GM21528 (cell line): ENCODE measurements around the gene ADGRV1.
"Not testable (repeated sequence)": the region's sequence is repeated elsewhere in the genome, so short reads cannot be mapped to it uniquely, and the experiment has no call there.

Source experiments
- ATAC-seq: cut with Tn5 transposase; IDR thresholded peaks from one replicate; pipeline ENCODE4 v1.9.1; 2021; ENCODE audit warnings: mild to moderate bottlenecking, moderate library complexity; ENCODE audit not compliant: unreplicated experiment, low FRiP score

ADGRV1 gene

DNA sequence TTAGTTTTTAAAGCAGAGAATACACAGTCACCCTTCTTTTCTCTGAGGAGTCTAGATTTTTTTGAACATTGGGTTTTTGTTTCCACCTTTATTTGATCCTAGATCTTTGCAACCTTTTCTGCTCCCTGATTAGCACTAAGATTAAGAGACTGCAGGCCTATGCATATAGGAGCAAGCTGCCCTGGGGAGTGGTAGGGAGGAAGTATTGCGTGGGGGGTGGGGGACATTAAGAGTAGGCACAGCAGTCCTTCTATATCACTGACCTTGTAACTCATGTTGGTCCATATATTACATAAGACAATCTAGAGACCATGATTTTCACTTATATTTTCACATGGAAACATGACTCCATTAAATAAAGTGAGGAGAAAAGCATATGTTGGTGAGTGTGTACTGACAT lies 149.1 kb downstream of the ADGRV1 start:
- no peak for ATAC-seq

DNA sequence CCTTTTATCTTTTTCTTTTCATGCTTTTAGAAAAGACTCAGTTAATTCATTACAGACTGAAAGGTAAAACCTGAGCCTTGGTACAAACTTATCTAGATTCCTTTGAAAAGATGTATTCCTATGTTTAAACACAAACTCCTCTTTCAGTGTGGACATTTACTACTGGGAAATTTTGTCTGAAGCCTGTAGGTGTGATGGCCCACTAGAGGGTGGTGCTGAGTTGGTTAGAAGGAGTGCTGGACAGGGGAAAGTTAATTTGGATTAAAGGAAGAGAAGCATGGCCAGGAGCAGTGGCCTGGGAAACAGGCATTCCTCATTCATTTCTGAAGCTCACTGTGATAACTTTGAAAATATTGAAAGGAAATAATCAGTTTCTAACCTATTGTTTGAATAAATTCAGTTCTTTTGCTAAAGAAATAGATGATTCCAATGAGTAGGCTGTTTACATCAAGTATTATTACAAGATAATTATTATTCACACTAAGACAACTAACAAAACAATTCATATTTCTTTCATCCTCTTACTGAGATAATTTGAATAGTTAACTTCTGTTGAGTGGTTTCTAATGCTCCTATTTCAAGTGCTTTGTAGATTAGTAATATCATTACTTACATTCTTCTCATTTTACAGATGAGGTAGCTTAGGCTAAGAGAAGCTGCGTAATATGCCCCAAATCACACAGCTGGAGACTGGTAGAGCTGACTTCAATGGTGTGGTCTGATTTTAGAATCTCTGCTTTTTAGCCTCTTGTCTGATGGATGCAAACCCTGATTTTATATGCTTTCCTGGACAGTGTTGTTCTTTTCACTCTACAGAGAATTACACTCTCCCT lies 150.9 kb downstream of the ADGRV1 start:
- ATAC-seq: no peak

DNA sequence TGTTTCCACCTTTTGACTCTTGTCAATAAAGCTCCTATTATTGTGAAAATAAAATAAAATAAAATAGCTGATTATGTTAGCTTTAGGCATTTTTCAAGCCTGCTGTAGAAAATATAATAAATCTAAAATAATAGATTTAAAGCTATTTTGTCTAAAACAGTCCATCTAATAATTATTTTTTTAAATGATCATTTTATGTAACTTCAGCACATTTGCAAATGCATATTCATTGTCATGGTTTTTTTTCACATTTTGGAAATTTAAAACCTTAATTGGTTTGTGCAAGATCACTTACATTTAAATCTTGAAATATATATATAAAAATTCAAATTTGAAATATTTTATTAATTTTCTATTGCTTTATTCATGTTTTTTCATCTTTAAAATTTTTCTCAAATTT lies 159.8 kb downstream of the ADGRV1 start:
- no peak for ATAC-seq

DNA sequence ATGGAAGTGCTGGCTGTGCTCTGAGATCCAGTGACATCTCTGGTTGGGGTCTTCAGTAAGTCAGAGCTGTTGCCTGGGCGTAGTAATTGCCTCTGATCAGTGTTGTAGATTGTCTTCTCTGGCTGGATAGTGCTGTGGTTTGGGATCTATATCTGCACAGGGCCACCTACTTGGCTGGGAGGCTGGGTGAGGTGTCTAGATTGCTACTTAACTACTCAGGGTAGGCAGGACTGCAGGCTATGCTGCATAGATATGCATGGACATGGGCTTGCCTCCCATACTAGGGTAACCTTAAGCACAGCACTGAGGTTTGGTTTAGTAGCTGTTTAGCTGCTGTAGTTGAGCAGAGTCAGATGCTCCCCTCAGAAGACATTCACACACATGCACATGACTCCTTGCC lies 181.0 kb downstream of the ADGRV1 start:
- ATAC-seq: no peak

DNA sequence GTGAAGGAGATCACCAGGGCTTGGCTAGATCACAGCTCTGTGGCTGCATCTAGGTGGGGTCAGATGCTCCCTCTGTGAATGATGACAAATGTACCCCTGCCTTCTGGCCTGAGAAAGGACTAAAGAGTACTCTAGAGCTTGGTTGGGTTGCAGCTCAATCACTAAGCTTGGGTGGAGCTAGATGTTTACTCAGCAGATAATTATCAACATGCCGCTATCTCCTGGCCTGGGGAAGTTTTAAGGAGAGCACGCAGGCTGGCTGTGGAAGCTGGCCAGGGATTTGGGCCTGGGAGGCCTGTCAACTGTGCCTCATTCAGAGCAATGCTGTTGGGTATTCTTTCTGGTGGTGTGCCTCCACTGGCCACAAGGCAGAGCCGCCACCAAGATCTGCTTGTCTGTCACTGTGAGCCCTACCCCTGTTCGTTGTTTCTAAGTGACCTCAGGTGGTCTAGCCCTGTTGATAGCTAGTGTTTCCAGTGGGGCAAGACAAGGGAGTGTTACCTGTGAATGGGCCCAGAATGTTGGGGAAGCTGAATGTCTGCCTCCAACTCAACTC lies 181.7 kb downstream of the ADGRV1 start:
- no peak for ATAC-seq

DNA sequence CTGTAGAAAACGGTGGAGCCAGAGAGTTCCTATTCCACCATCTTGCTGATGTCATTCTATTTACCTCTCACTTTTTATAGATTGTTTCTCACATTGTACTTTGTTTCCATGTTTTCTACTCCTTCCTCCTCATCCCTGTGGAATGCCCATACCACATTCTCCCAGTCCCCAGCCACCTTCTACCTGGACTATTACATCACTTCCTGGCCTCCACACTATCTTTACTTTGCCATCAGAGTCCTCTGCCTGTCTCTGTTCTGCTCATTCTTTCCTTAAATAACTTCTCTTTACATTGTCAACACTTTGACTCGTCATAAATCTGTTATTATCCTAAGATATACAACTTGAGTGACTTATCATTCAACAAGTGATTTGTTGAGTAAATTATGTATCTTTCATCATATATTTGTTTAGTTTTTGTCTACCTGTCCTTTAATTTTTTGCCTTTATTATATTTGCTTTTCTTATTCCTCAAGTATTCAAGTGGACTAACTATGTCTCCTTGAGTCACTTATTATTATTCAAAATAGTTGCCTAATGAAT lies 182.5 kb downstream of the ADGRV1 start:
- ATAC-seq: no peak

DNA sequence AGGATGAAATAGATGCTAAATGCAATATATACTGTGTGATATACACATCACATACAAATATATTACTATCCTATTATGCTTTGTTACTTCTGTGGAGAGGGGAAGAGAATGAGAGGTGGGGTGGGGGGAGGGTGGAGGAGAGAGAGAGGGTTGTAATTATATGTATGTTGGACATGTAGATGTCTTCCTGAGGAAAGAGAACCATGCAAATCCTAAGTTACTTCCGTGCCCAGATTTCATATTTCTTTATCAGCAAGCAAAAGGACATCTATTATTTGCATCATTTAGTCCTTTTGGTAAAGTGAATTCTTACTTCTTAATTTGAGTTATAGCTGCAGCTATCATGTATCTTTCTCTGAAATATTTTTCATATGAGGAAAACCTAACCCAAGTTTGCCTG lies 187.5 kb downstream of the ADGRV1 start:
- no peak for ATAC-seq

DNA sequence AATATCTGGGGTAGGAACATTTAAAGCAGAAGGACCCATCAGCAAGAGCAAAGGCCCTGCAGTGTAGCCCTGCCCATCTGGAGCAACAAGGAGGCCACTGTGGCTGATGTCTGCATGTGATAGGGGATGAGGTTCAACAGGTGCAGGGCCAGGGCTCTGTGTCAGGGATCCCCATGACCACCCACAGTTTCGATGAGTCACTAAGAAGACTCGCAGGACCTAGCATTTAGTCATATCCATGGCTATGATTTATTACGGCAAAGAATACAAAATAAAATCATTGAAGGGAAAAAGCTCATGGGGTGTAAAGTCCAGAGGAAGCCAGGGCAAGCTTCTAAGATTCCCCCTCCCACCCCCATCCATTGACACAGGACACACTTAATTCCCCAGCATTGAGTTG lies 188.6 kb downstream of the ADGRV1 start:
- ATAC-seq: no peak

DNA sequence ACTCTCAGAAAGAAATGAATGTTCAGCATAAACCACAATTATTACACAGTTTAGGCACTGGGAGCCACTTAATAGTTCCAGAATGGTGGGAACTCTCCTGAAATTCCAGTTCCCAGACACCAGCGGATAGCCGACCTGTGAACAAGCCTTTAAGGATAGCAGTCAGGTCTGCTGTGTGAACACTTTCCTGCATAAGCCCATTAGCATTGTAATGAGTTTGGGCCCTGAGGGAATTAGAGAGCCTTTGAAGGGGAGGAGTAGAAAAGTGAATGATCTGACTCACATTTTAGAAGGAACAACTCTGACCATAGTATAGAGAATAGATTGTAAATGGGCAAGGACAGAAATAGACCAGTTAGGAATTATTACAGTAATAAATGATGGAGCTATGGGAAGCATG lies 189.1 kb downstream of the ADGRV1 start:
- ATAC-seq: no peak

DNA sequence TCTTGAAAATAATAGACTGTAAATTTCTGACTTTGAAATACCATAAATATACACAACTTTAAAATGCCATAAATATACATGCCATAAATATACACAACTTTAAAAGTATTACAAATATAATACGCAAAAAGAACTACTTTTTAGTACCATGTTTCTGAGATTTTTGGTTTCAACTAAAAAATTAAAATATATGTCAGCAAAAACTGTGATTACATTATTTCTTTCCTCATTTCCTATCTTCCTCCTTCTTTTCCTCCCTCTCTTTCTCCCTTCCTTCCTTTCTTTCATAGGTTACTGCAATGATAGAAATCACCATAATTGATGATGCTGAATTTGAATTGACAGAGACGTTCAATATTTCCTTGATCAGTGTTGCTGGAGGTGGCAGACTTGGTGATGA lies 200.5 kb downstream of the ADGRV1 start:
- ATAC-seq: no peak

DNA sequence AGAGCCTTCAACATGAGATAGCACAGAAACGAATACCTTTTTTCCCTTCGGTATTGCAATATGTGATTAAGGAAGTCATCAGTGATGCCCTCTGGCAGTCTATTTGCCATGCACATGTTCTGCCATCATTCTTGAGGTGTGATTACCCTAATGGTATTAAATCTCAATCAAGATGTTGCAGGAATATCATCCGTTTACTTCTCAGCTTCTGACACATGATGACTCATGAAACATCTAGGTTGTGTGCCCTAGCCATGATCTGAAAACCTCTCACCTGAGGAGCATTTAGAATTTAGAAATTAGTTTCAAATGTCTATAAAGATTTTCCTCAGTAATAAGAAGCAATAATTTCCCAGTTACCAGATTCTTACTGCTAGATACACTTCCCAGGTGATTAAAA lies 209.1 kb downstream of the ADGRV1 start:
- ATAC-seq: no peak

DNA sequence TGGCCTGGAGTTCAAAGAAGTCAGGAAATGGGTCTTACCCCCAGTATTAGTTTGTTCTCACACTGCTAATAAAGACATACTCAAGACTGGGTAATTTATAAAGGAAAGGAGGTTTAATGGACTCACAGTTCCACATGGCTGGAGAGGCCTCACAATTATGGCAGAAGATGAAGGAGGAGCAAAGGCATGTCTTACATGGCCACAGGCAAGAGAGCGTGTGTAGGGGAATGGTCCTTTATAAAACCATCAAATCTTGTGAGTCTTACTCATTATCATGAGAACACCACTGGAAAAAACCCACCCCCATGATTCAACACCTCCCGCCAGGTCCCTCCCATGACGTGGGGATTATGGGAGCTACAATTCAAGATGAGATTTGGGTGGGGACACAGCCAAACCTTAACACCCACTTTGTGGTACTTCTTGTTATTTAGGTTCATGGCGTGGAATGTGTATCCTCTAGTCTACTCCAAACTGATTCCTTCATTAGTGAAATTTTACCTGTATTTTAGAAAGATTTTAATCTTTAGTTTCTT lies 211.5 kb downstream of the ADGRV1 start:
- not testable (repeated sequence) for ATAC-seq

DNA sequence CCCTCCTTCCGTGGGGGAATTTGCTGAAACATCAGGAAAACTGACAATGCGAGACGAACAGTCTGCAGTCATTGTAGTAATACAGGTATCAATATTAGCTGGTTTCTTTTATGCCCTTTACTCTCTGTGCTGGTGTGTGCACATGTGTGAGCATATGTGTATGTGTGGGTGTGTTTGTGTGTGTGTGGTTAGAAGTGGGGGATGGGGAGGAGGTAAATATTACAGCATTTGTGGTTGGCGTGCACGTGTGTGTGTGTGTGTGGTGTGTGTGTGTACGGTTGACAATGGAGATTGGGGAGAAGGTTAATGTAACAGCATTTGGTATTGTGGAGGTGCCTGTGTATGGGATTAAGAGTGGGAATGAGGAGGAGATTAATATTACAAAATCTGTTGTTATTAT lies 219.4 kb downstream of the ADGRV1 start:
- ATAC-seq: no peak

DNA sequence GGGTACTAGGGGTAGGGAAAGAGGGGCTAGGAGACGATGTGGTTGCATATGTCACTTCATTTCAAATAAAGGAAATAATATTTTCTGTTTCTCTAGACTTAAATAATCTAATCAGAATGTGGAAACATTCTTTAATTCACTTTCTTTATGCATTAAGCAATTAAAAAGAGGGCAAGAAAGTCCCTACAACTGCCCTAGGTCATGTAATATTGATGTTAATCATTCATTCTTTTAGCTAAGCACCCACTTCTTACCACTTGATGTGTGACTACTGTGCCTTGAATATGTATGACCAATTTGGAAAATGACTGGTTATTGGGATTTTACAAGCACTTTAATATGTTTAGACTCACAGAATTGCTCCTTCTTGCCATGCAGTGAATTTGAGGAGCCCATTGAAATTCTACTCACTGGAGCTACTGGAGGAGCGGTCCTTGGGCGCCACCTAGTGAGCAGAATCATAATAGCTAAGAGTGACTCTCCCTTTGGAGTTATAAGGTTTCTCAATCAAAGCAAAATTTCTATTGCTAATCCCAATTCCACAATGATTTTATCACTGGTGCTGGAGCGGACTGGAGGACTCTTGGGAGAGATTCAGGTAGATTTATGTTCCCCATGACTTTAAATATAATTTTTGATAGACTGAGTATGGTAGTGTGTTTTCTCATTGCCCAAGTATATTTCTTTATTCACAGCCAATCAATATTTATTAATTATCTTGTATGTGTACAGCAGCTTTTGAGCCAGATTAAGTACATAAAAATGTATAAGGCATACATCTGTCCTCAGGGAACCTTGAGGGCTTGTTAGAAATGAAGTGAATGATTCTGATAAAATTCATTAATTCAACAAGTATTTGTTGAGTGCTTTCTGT lies 225.1 kb downstream of the ADGRV1 start:
- peak; percentile 94 for ATAC-seq

DNA sequence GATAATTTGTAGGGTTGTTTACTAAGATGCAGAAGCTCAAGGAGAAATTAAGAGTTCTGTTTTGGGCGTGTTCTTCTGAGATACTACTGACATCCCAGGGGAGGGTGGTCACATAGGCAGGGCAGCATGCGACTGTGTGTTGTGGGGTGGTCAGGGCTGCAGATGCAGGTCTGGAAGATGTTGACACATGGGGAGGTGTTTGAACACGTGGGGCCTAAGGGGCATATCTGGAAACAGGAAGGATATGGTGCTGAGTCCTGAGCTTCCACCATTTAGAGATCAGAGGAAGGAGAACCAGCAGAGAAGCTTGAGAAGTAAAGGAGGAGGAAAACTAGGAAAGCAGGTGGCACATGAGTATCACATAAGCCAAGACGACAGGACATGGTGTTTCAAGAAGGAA lies 228.2 kb downstream of the ADGRV1 start:
- ATAC-seq: no peak

DNA sequence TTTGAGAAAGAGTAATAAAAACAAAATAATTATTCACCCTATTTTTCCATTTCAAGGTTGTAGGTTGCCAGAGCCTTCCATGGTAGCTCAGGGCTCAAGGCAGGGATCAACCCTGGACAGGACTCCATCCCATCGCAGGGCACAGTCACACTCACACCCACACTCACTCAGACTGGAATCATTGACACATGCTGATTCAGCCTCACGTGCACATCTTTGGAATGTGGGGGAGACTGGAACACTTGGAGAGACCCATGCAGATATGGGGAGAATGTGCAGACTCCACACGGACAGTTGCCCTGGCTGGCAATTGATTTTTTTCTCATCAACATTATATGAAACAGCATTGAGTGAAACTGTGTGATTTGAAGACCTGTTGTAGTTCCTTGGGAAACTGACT lies 234.1 kb downstream of the ADGRV1 start:
- no peak for ATAC-seq

DNA sequence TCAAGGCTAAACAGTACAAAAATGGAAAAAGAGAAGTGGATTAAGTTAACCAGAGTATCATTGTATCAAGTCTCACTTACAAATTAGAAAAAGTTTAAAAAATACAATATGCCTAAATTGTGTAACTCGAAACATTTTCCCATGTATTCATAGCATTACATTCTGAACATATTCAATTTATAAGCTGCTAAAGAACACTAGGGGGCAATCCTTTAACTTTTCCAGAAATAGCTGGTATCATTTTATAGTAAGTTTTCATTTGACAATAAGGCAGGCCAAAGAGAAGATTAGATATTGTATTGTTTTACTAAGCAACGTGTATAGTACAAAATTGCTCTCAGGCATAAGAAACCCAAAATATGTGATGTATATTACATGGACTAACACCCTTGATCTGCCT lies 234.6 kb downstream of the ADGRV1 start:
- ATAC-seq: no peak

DNA sequence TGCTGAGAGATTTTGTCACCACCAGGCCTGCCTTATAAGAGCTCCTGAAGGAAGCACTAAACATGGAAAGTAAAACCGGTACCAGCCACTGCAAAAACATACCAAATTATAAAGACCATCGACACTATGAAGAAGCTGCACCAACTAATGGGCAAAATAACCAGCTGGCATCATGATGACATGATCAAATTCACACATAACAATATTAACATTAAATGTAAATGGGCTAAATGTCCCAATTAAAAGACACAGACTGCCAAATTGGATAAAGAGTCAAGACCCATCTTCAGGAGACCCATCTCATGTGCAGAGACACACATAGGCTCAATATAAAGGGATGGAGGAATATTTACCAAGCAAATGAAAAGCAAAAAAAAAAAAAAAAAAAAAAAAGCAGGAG lies 238.3 kb downstream of the ADGRV1 start:
- ATAC-seq: not testable (repeated sequence)

DNA sequence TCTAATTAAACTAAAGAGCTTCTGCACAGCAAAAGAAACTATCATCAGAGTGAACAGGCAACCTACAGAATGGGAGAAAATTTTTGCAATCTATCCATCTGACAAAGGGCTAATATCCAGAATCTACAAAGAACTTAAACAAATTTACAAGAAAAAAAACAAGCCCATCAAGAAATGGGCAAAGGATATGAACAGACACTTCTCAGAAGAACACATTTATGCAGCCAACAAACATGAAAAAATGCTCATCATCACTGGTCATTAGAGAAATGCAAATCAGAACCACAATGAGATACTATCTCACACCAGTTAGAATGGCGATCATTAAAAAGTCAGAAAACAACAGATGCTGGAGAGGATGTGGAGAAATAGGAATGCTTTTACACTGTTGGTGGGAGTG lies 241.5 kb downstream of the ADGRV1 start:
- ATAC-seq: not testable (repeated sequence)

DNA sequence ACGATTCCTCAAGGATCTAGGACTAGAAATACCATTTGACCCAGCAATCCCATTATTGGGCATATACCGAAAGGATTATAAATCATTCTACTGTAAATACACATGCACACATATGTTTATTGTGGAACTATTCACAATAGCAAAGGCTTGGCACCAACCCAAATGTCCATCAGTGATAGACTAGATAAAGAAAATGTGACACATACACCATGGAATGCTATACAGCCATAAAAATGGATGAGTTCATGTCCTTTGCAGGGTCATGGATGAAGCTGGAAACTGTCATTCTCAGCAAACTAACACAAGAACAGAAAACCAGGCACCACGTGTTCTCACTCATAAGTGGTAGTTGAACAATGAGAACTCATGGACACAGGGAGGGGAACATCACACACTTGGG lies 241.9 kb downstream of the ADGRV1 start:
- ATAC-seq: not testable (repeated sequence)
